ENCODE measurements around the gene LAMC3. TPM values are rescaled to one million over a fixed set of nuclear protein-coding genes. Genes with fewer than 3 reads are reported as not detected.
A peak's percentile ranks its signal among the peaks of the same experiment; 100 is the strongest.

The LAMC3 gene
- total RNA-seq, 1 donor from 2014 or later: 2.6 TPM

- no peak for DNase-seq (ENCODE audit: low read depth in 2 of 2)
Measured at GRCh38 chr9:131076347-131077195, 67.6 kb downstream of the LAMC3 start.

- DNase-seq (ENCODE audit: low read depth in 2 of 2): no peak
Measured at GRCh38 chr9:131078427-131079366, 69.7 kb downstream of the LAMC3 start.

GRCh38 chr9:131080589-131080988, 71.6 kb downstream of the LAMC3 start:
- no peak for DNase-seq (ENCODE audit: low read depth in 2 of 2)

GRCh38 chr9:131081868-131082267, 72.9 kb downstream of the LAMC3 start:
- no peak for DNase-seq (ENCODE audit: low read depth in 2 of 2)

GRCh38 chr9:131082774-131083512, 74.0 kb downstream of the LAMC3 start:
- no peak for DNase-seq (ENCODE audit: low read depth in 2 of 2)

GRCh38 chr9:131084661-131085369, 75.8 kb downstream of the LAMC3 start:
- DNase-seq (ENCODE audit: low read depth in 2 of 2): no peak

- DNase-seq (ENCODE audit: low read depth in 2 of 2): no peak
Measured at GRCh38 chr9:131085370-131086122, 76.6 kb downstream of the LAMC3 start.

- no peak for DNase-seq (ENCODE audit: low read depth in 2 of 2)
Measured at GRCh38 chr9:131087354-131087893, 78.5 kb downstream of the LAMC3 start.

- no peak for DNase-seq (ENCODE audit: low read depth in 2 of 2)
Measured at GRCh38 chr9:131090025-131090787, 81.2 kb downstream of the LAMC3 start.

GRCh38 chr9:131091352-131091992, 82.5 kb downstream of the LAMC3 start:
- no peak for DNase-seq (ENCODE audit: low read depth in 2 of 2)

GRCh38 chr9:131092030-131092429, 83.1 kb downstream of the LAMC3 start:
- no peak for DNase-seq (ENCODE audit: low read depth in 2 of 2)

- DNase-seq (ENCODE audit: low read depth in 2 of 2): no peak
Measured at GRCh38 chr9:131092548-131093440, 83.8 kb downstream of the LAMC3 start.

- DNase-seq (ENCODE audit: low read depth in 2 of 2): no peak
Measured at GRCh38 chr9:131094015-131094414, 85.0 kb downstream of the LAMC3 start.

GRCh38 chr9:131094622-131095021, 85.6 kb downstream of the LAMC3 start:
- DNase-seq (ENCODE audit: low read depth in 2 of 2): no peak

- DNase-seq (ENCODE audit: low read depth in 2 of 2): no peak
Measured at GRCh38 chr9:131095666-131096268, 86.8 kb downstream of the LAMC3 start.

- DNase-seq (ENCODE audit: low read depth in 2 of 2): peak; percentile 16 to 23
Measured at GRCh38 chr9:131096269-131097125, 87.5 kb downstream of the LAMC3 start, which contains the start of gene AIF1L. Gene AIF1L (plus strand): TSS chr9:131096531. CDS start chr9:131096630, 99 bp downstream.
